ENCODE results near the gene TCP11L1. TPM values are rescaled to one million over a fixed set of nuclear protein-coding genes. Genes with fewer than 3 reads are reported as not detected.

TCP11L1 gene
- total and polyA plus RNA-seq, 7 donors = 4.2 to 70.3 (median 38.7) TPM

DNA sequence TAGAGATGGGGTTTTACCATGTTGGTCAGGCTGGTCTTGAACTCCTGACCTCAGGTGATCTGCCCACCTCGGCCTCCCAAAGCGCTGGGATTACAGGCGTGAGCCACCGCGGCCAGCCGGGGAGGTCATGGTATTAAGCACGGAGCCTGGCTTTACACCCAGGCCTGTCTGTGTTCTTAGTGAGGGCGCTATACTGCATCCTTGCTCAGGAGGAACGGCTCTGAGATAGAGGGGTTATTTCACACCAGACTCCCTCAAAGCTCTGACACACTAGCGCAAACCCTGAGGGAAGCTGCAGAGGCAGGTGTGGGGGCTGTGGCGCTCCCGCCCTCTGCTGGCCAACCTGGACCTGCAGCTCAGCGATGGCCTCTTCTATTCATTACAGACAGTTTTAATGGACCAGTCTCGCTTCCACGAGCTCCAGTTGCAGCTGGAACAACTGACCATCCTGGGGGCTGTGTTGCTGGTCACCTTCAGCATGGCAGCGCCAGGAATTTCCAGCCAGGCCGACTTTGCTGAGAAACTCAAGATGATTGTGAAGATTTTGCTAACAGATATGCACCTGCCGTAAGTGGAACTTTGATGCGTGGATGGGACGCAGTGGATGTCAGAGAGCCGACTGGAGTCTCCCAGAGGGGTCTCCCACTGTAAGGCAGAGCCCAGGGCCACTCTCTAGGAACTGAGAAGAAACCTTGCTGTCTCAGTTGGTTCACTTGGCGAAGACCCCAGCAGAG, 26.2 kb downstream of the TCP11L1 start:
- H3K4me3 ChIP-seq = no peak overlapping the region
- peak; percentile 82 for DNase-seq
- H3K27me3 ChIP-seq = no peaks in the 10 kb centered on the region
- H3K36me3 ChIP-seq = peaks cover 12 to 52% (median 31%) of the 10 kb centered on the region in 4 donors
- TF ChIP-seq POLR2AphosphoS5 (IDR thresholded peaks at IDR 0.05) = no peak
- TF ChIP-seq, protein P1, sequence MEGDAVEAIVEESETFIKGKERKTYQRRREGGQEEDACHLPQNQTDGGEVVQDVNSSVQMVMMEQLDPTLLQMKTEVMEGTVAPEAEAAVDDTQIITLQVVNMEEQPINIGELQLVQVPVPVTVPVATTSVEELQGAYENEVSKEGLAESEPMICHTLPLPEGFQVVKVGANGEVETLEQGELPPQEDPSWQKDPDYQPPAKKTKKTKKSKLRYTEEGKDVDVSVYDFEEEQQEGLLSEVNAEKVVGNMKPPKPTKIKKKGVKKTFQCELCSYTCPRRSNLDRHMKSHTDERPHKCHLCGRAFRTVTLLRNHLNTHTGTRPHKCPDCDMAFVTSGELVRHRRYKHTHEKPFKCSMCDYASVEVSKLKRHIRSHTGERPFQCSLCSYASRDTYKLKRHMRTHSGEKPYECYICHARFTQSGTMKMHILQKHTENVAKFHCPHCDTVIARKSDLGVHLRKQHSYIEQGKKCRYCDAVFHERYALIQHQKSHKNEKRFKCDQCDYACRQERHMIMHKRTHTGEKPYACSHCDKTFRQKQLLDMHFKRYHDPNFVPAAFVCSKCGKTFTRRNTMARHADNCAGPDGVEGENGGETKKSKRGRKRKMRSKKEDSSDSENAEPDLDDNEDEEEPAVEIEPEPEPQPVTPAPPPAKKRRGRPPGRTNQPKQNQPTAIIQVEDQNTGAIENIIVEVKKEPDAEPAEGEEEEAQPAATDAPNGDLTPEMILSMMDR (IDR thresholded peaks at IDR 0.05) = peak; percentile 49 to 92 (median 84)
- WGBS, 2 donors = 52 to 65% methylated on average over 22 of the region's 22 CpGs
- no peaks in the 10 kb centered on the region for H3K9me3 ChIP-seq
- intact Hi-C loops (cut with DNase I) = loop anchor here (1.0 to 10.0 kb wide), 4 partner anchors 27 to 481 kb away; partner anchors contain the start of genes EIF3M and TCP11L1
- H3K27ac ChIP-seq = peak overlapping the region in 1 of 4 donors; percentile 87
- H3K4me1 ChIP-seq = peaks cover 0 to 51% (median 47%) of the 10 kb centered on the region in 4 donors

DNA sequence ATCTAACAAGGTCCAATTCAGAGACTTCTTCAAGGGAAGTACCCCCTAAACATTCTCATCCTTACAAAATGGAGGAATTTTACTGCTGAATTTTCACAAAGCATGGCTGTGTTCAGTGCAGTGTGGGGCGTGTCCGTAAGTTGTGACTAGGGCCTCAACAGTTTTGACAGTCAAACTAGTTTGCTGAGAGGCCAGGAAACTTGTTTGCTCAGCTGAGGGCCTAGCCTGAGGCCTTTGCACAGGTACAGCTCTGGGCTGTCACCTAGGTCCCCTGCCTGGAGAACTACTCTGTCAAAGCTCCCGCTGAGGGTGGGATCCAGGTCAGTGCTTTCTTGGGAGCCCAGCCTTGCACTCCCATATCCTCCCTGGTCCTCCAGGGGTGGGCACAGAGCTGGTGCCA, 27.9 kb downstream of the TCP11L1 start:
- DNase-seq = no peak
- Histone ChIP-seq H3K36me3 (peaks cover 24 to 65% (median 39%) of the 10 kb centered on the region in 4 donors), H3K27me3 (no peaks in the 10 kb centered on the region), H3K4me1 (peaks cover 0 to 36% (median 33%) of the 10 kb centered on the region in 4 donors), H3K27ac (no peak overlapping the region), H3K9me3 (no peaks in the 10 kb centered on the region), H3K4me3 (no peak overlapping the region)
- TF ChIP-seq POLR2A (IDR thresholded peaks at IDR 0.05) = no peak
- TF ChIP-seq EP300 (IDR thresholded peaks at IDR 0.05) = no peak
- TF ChIP-seq, protein P1 (IDR thresholded peaks at IDR 0.05) = no peak
- no peak for TF ChIP-seq POLR2AphosphoS5 (IDR thresholded peaks at IDR 0.05)
- intact Hi-C loops (cut with DNase I) = loop anchor here (5.0 to 10.0 kb wide), 2 partner anchors 260 to 482 kb away; partner anchors contain the start of gene EIF3M
- WGBS, 2 donors = 87 to 95% methylated on average over 3 of the region's 3 CpGs

DNA sequence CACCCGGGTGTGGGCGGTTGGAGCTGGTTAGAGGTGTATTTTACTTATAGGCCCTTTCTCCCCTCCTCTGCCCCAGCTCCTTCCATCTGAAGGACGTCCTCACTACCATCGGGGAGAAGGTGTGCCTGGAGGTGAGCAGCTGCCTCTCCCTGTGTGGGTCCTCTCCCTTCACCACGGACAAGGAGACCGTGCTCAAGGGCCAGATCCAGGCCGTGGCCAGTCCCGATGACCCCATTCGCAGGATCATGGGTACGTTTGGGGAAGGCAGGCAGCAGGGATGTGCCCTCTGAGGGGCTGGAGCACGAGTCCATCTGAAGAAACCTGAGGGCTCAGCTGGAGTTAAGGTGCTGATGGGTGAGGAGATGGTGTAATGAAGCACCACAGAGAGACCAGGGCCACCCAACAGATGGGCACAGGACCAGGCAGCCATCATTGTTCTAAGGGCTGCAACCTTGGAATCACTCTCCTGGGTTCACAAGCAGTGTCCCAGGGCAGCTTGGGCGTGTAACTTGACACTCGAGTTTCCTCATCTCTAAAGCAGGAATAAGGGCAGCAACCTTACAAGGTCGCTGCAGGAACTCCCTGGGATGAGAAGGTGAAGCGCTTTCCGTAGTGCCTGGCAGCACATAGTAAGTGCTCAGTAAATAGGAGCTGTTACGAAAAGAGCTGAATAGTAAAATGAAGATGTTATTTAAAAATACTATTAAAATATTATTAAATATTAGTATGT, 29.4 kb downstream of the TCP11L1 start:
- no peak for DNase-seq
- Histone ChIP-seq H3K36me3 (peaks cover 25 to 80% (median 48%) of the 10 kb centered on the region in 4 donors), H3K4me3 (no peak overlapping the region), H3K9me3 (no peaks in the 10 kb centered on the region), H3K27ac (no peak overlapping the region), H3K27me3 (no peaks in the 10 kb centered on the region), H3K4me1 (peaks cover 0 to 21% (median 18%) of the 10 kb centered on the region in 4 donors)
- WGBS, 2 donors = 94 to 96% methylated on average over 17 of the region's 17 CpGs
- TF ChIP-seq, protein P1 (IDR thresholded peaks at IDR 0.05) = no peak
- no peak for TF ChIP-seq POLR2A (IDR thresholded peaks at IDR 0.05)
- TF ChIP-seq POLR2AphosphoS5 (IDR thresholded peaks at IDR 0.05) = no peak
- TF ChIP-seq EP300 (IDR thresholded peaks at IDR 0.05) = no peak
- intact Hi-C loops (cut with DNase I) = loop anchor here (5.0 to 10.0 kb wide), 2 partner anchors 261 to 484 kb away; partner anchors contain the start of gene EIF3M

DNA sequence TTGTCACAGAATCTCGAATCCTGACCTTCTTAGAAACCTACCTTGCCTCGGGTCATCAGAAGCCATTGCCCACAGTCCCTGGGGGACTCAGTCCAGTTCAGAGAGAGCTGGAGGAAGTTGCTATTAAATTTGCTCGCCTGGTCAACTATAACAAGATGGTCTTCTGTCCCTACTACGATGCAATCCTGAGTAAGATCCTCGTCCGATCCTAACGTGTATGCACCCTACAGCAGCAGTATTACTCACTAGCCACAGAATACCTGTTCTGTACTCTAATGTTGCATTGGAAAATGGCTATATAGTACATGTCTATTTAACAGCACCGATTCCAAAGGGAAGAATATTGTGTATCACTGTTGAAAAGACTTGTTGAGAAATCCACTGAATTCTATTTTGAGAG, 33.1 kb downstream of the TCP11L1 start:
- Histone ChIP-seq H3K4me1 (no peaks in the 10 kb centered on the region), H3K4me3 (no peak overlapping the region), H3K9me3 (no peaks in the 10 kb centered on the region), H3K27me3 (no peaks in the 10 kb centered on the region), H3K36me3 (peaks cover 21 to 96% (median 64%) of the 10 kb centered on the region in 4 donors), H3K27ac (no peak overlapping the region)
- 92 to 95% methylated on average over 8 of the region's 8 CpGs for WGBS, 2 donors
- TF ChIP-seq POLR2AphosphoS5 (IDR thresholded peaks at IDR 0.05) (no peak), EP300 (IDR thresholded peaks at IDR 0.05) (no peak), POLR2A (IDR thresholded peaks at IDR 0.05) (no peak)
- TF ChIP-seq, protein P1 (IDR thresholded peaks at IDR 0.05) = no peak
- intact Hi-C loops (cut with DNase I) = no loop called here
- no peak for DNase-seq

All from sigmoid colon (tissue), 7 donors.